Measurements from ENCODE around the gene TSNAXIP1.
A peak's percentile ranks its signal among the peaks of the same experiment; 100 is the strongest.
"Not testable (repeated sequence)": the region's sequence is repeated elsewhere in the genome, so short reads cannot be mapped to it uniquely, and the experiment has no call there.

Gene TSNAXIP1

DNA sequence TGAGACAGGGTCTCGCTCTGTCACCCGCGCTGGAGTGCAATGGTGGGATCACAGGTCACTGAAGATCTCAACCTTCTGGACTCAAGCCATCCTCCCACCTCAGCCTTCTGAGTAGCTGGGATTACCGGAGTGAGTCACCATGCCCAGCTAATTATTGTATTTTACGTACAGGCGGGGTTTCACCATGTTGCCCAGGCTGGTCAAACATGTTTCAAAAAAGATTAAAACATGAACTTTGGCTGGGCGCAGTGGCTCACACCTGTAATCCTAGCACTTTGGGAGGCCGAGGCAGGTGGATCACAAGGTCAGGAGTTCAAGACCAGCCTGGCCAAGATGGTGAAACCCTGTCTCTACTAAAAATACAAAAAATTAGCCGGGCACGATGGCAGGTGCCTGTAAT, 30.5 kb downstream of the TSNAXIP1 start:
- DNase-seq, result not testable (repeated sequence)

- DNase-seq, result no peak
These were observed 31.1 kb downstream of the TSNAXIP1 start for GRCh38 chr16:67837811-67838210.

- DNase-seq, result peak; percentile 12
These were observed 34.6 kb downstream of the TSNAXIP1 start for GRCh38 chr16:67841198-67841815.

DNA sequence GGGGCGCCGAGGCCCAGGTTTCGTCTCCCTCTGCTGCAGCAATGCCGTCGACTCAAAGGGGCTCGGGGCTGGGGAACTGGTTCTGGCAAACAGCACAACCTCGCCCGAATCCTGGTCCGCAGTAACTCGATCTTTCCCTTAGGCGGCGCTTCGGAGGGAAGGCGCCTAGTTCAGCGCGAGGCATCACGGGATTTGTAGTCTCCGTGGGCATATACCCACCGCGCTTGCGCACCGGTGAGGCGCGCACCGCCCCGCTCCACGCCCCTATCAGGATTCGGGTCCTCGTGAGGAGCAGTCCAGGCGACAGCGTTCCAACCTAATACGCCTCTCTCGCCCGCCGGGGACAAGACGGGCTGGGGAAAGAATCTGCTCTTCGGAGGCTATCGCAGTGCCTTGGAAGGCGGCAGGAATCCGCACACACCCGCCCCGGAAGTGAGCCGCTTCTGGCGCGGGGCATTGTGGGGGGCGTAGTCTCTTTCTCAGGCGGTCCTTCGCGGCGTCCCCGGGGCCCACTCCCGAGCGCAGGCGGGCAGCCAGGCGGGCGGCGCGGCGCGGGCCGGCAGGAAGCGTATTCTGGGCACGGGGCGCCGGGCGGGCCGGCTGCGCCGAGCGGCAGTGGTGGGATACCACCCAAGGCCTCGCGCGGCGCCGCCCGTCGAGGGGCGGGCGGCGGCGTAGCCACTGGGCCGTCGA, 35.3 kb downstream of the TSNAXIP1 start, which contains the start of gene THAP11:
Gene THAP11, plus strand, starts transcription at position 505 of the 693 bp plus-strand sequence. CDS start 235 bp downstream, outside the sequence.
- DNase-seq, result peak; percentile 91

DNA sequence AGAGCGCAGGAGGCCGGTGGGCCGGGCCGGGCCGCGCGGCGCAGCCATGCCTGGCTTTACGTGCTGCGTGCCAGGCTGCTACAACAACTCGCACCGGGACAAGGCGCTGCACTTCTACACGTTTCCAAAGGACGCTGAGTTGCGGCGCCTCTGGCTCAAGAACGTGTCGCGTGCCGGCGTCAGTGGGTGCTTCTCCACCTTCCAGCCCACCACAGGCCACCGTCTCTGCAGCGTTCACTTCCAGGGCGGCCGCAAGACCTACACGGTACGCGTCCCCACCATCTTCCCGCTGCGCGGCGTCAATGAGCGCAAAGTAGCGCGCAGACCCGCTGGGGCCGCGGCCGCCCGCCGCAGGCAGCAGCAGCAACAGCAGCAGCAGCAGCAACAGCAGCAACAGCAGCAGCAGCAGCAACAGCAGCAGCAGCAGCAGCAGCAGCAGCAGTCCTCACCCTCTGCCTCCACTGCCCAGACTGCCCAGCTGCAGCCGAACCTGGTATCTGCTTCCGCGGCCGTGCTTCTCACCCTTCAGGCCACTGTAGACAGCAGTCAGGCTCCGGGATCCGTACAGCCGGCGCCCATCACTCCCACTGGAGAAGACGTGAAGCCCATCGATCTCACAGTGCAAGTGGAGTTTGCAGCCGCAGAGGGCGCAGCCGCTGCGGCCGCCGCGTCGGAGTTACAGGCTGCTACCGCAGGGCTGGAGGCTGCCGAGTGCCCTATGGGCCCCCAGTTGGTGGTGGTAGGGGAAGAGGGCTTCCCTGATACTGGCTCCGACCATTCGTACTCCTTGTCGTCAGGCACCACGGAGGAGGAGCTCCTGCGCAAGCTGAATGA, 36.0 kb downstream of the TSNAXIP1 start:
- DNase-seq, result peak; percentile 44

DNA sequence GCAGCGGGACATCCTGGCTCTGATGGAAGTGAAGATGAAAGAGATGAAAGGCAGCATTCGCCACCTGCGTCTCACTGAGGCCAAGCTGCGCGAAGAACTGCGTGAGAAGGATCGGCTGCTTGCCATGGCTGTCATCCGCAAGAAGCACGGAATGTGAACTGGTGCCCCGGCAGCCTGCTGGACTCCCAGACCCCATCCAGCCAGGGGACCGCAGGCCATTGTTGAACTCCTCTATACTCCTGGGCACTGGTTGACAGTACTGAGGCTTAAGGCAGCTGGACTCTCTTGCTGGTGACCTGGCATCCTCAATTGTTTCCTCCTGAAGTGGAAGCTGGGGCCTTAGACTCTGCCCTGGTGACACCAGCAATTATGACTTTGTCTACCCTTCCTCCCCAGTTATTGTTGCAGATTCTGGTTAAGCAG, 36.7 kb downstream of the TSNAXIP1 start:
- DNase-seq, result no peak

DNA sequence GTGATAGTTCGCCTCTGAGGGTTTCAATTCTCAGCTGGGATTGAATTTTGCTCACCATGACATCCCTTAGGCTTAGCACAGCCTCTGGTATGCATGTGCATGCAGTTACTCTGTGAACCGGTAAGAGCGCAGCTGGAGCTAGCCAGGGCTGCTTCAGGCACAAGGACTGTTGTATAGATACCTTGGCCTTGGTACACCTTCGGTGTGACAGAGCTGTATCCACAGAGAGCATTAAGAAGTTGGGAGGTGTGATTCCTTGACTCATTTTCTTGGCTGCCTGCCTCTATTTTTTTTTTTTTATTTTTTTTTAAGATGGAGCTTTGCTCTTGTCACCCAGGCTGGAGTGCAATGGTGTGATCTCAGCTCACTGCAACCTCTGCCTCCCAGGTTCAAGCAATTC, 37.8 kb downstream of the TSNAXIP1 start:
- DNase-seq, result no peak

DNA sequence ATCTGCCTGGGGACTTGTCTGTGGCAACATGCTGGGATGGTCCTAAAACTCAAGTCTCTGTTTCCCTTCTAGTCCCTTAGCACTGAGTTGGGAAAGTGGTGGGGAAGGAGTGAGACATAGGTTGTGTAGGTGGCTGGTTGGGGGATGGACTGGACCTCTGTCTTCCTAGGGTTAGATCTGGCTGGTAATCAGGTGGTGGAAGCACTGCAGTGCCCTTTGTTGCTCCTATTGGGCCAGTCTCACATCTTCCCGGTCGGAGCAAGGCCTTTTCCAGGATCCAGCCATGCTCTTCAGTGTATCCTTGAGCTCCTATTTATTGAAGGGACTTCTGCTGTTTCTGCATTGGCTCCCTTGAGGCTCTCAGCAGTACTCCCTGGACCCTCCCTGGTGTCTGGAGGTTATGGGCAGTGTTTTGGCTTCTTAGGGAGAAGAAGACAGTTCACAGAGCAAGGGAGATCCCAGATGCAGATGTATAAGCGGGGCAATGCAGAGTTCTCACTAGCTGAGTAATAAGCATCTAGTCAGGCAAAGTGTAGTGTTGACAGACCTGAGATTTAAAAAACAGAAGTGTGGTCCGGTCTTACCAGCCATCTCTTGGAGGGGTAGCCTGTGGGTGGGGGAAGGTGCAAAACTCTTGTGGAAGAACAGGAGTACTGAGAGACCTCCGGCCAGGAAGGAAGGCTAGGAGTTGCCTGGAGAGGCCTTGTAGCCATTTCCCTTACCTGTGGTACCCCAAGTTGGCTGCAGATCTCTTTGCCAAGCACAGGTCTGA, 38.8 kb downstream of the TSNAXIP1 start:
- no peak for DNase-seq

- DNase-seq, result no peak
These were observed 39.3 kb downstream of the TSNAXIP1 start for GRCh38 chr16:67846063-67846319.

GRCh38 chr16:67846320-67847063, 39.8 kb downstream of the TSNAXIP1 start, which contains the start of gene NUTF2:
Gene NUTF2, plus strand, starts transcription at chr16:67846933. Its CDS starts 18,198 bp downstream, at chr16:67865131.
- peak; percentile 92 for DNase-seq

GRCh38 chr16:67847064-67847861, 40.6 kb downstream of the TSNAXIP1 start, which contains the start of gene CENPT:
Gene CENPT, minus strand, starts transcription at chr16:67847693. Its CDS starts 13,834 bp downstream, at chr16:67833859.
- DNase-seq, result peak; percentile 45

- no peak for DNase-seq
These were observed 41.4 kb downstream of the TSNAXIP1 start for GRCh38 chr16:67848118-67848517.

- no peak for DNase-seq
These were observed 47.0 kb downstream of the TSNAXIP1 start for GRCh38 chr16:67853670-67854069.

DNA sequence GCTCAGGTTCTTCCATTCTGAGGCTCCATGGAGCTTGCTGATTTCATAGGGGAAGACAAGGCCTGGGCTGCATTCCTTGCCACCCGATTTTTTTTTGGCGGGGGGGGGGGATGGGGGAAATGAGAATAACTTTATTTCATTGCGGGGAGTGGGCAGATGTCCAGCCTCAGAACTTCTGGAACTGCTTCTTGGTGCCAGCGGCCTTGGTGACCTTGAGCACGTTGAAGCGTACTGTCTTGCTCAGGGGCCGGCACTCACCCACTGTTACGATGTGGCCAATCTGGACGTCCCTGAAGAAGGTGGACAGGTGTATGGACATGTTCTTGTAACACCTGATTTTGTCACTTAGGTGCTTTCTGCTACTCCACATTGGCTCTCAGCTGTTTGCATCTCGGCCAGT, 49.1 kb downstream of the TSNAXIP1 start:
- DNase-seq, result no peak

- DNase-seq, result no peak
These were observed 50.3 kb downstream of the TSNAXIP1 start for GRCh38 chr16:67856927-67857546.

- peak; percentile 75 for DNase-seq
These were observed 51.0 kb downstream of the TSNAXIP1 start for GRCh38 chr16:67857547-67858233.

GRCh38 chr16:67858500-67858899, 51.8 kb downstream of the TSNAXIP1 start:
- no peak for DNase-seq

DNA sequence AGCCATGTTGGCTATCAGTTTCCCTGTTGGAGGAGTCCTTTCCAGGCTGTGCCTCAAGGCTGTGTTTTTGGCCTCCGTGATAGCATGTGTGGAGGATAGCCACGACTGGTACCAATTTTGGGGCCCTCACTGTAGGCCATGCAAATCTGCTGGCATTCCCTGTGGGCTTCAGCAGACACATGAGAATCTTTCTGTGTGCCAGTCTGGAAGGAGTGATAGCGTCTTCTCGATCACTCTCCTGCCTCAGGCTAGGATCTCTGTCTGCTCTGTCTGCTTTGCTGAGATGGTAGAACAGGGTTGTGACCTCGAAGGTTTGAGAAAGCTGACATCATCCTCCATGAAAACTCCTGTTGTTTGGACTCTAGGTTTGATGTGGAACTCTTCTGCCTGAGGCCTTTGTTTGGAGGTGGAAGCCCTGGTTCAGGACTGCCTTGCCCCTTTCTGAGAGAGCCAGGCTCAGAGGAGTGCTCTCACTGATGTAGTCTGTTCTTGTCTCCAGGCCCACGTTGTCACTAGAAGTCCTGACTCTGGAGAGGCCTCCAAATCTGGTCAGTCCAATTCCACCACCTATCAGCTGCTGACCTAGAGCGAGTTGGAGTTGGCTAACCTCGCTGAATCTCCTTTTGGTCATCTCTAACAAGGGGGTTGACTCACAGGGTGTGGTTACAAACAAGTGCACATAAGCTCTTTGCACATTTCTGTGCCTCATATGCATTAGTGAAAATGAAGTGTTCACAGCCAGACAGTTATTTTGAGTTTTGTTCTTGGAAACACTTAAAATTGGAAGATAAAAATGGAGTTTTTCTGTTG, 54.1 kb downstream of the TSNAXIP1 start:
- no peak for DNase-seq

GRCh38 chr16:67861877-67862276, 55.2 kb downstream of the TSNAXIP1 start:
- DNase-seq, result no peak
